GM12878 (cell line): ENCODE measurements around the gene TEX44. TPM values are rescaled to one million over a fixed set of nuclear protein-coding genes. Genes with fewer than 3 reads are reported as not detected.

Experiments used
- ATAC-seq: fragments of 200-7000 bp; cut with Tn5 transposase; 3 replicates; pipeline ENCODE4 v1.9.1; 2020; ENCODE audit warnings: mild to moderate bottlenecking, moderate library complexity
- BruUV-seq: library from RNA; stranded (reverse); fragments of 400-500 nt; replicated peaks from 2 replicates; lab custom pipeline; 2021; lab: Mats Ljungman, UMichigan
- CTCF ChIA-PET: fragments of 300-600 bp; sonication (Branson Sonifier 250); formaldehyde crosslinking; extraction: SDS; loops from one replicate; lab custom pipeline; 2021; ENCODE audit warnings: inconsistent platforms; lab: Yijun Ruan, JAX
- POLR2A ChIA-PET: fragments of 350-600 bp; formaldehyde crosslinking; extraction: SDS; loops from one replicate; lab custom pipeline; 2021; ENCODE audit warnings: inconsistent platforms; lab: Charles Lee
- RAD21 ChIA-PET: fragments of 300-600 bp; sonication (Branson Sonifier 250); formaldehyde crosslinking; loops from one replicate; lab custom pipeline; 2023; ENCODE audit warnings: antibody characterized with exemption; ENCODE audit not compliant: unreplicated experiment; lab: Charles Lee
- SMC1A ChIA-PET: fragments of 300-600 bp; sonication (Branson Sonifier 250); formaldehyde crosslinking; loops from one replicate; lab custom pipeline; 2023; ENCODE audit not compliant: unreplicated experiment, uncharacterized antibody; lab: Charles Lee
- DNase-seq: peaks from one replicate; pipeline ENCODE4 v3.0.0-alpha.2; 2011; ENCODE audit warnings: low read depth, low spot score
- FAIRE-seq: peaks from 3 replicates; lab custom pipeline; 2011; peaks lifted over from hg19 to GRCh38; lab: Jason Lieb, UNC
- H2AFZ ChIP-seq: 2 replicates; pipeline ENCODE4 v1.6.0; 2011; ENCODE audit warnings: low read depth, low read length, control low read depth; ENCODE audit not compliant: control insufficient read depth
- H3K27ac ChIP-seq: 2 replicates; pipeline ENCODE4 v1.5.1; 2011; ENCODE audit warnings: control low read depth; ENCODE audit not compliant: control insufficient read depth, insufficient read depth
- H3K27me3 ChIP-seq, 2 experiments: replicated peaks in 1 of 2; 2 replicates each; pipeline versions ENCODE4 v1.6.0 to v1.6.1; 2011; ENCODE audit warnings: low read length in 1 of 2; ENCODE audit not compliant: control insufficient read depth in 2 of 2, insufficient read depth in 2 of 2
- H3K36me3 ChIP-seq, 2 experiments: 2 replicates each; pipeline ENCODE4 v1.5.1; 2011; ENCODE audit warnings: low read length in 1 of 2; ENCODE audit not compliant: control insufficient read depth in 2 of 2, insufficient read depth in 2 of 2
- H3K4me1 ChIP-seq: 2 replicates; pipeline ENCODE4 v1.6.1; 2011; ENCODE audit warnings: mild to moderate bottlenecking, low read length, moderate library complexity, mixed read lengths; ENCODE audit not compliant: control insufficient read depth, insufficient read depth
- H3K4me2 ChIP-seq: 2 replicates; pipeline ENCODE4 v1.6.0; 2011; ENCODE audit warnings: control low read depth; ENCODE audit not compliant: control insufficient read depth, insufficient read depth
- H3K4me3 ChIP-seq: fragments of 200-600 bp; sonication (generic); 2 replicates; pipeline ENCODE4 v1.5.1; 2016
- H3K79me2 ChIP-seq: 2 replicates; pipeline ENCODE4 v1.6.0; 2011; ENCODE audit warnings: low read length; ENCODE audit not compliant: control insufficient read depth, insufficient read depth
- H3K9ac ChIP-seq: 2 replicates; pipeline ENCODE4 v1.8.0; 2011; ENCODE audit warnings: low read length, control low read depth, mixed read lengths; ENCODE audit not compliant: control insufficient read depth, insufficient read depth
- H3K9me3 ChIP-seq: replicated peaks from 3 replicates; pipeline ENCODE4 v1.5.1; 2011; ENCODE audit warnings: mild to moderate bottlenecking, low read length; ENCODE audit not compliant: control insufficient read depth, insufficient read depth
- H4K20me1 ChIP-seq: 2 replicates; pipeline ENCODE4 v1.6.0; 2011; ENCODE audit not compliant: control insufficient read depth, insufficient read depth
- BHLHE40 ChIP-seq, 2 experiments: fragments of 450-650 bp in 1 of 2; IDR thresholded peaks; 2 replicates each; pipeline ENCODE4 v1.6.1; 2011 to 2017; ENCODE audit warnings: low read depth in 2 of 2, borderline replicate concordance in 1 of 2, improper control_type of control experiment in 1 of 2, low read length in 1 of 2, mild to moderate bottlenecking in 1 of 2
- CBFB ChIP-seq: IDR thresholded peaks from 2 replicates; pipeline ENCODE4 v1.6.1; 2016; ENCODE audit warnings: antibody characterized with exemption, low read depth
- IKZF1 ChIP-seq: fragments of 450-650 bp; conservative IDR thresholded peaks from 2 replicates; pipeline ENCODE4 v1.6.1; 2017; ENCODE audit warnings: antibody characterized with exemption, mild to moderate bottlenecking
- RUNX3 ChIP-seq: IDR thresholded peaks from 2 replicates; pipeline ENCODE4 v1.6.1; 2012; ENCODE audit warnings: low read length, inconsistent platforms
- YY1 ChIP-seq: IDR thresholded peaks from 2 replicates; pipeline ENCODE4 v1.6.1; 2011; ENCODE audit warnings: low read depth, mild to moderate bottlenecking, low read length
- ZZZ3 ChIP-seq: IDR thresholded peaks from 2 replicates; pipeline ENCODE4 v1.6.1; 2011; ENCODE audit warnings: low read depth; ENCODE audit not compliant: control insufficient read depth, insufficient read length
- WGBS: methylation state at CpG from one replicate; pipeline ENCODE4 v1.1.6; 2016; ENCODE audit warnings: low lambda C conversion rate; ENCODE audit not compliant: insufficient replicate concordance, insufficient coverage; ENCODE audit errors: missing lambda C conversion rate; 5-methylcytosine and 5-hydroxymethylcytosine counted together
- in situ Hi-C: fragments of 300-500 bp; cut with MboI; formaldehyde crosslinking; loops from 9 replicates; pipeline ENCODE4 v1.14.3; 2018; ENCODE audit warnings: mixed read lengths
- intact Hi-C: fragments of 100-400 bp; cut with micrococcal nuclease; formaldehyde crosslinking; loops from one replicate; pipeline ENCODE4 v1.14.2; 2022; ENCODE audit not compliant: unreplicated experiment
- polyA plus RNA-seq, 11 experiments: library from polyadenylated mRNA; depleted of rRNA in 4 of 11; unstranded in 6 of 11; stranded (reverse) in 5 of 11; fragments of >200 nt; fragmentation: Nextera tagmentation in 4 of 11; fragmentation: Illumina TruSeq in 1 of 11; extraction: Ambion mirVana in 4 of 11; extraction: Trizol in 1 of 11; gene quantifications; 1 replicate in 1 of 11; 2 replicates in 10 of 11; pipeline versions ENCODE4 v1.2.1 to v1.2.3, GENCODE V29; 2011 to 2016; ENCODE audit warnings: inconsistent platforms in 2 of 11, missing spikeins in 2 of 11, low read depth in 1 of 11
- total RNA-seq, 4 experiments: library from RNA; depleted of rRNA in 3 of 4; stranded (reverse); fragments of >200 nt in 3 of 4; fragmentation: Illumina TruSeq in 1 of 4; extraction: Trizol in 1 of 4; gene quantifications; 2 replicates each; pipeline versions ENCODE4 v1.2.1 to v1.2.3, GENCODE V29; 2013 to 2021
- TF ChIP-seq, protein P1 (sequence below): fragments of 450-650 bp; IDR thresholded peaks from 2 replicates; pipeline ENCODE4 v1.6.1; 2018; ENCODE audit warnings: mild to moderate bottlenecking, low read depth, moderate library complexity; ENCODE audit not compliant: partially characterized antibody
- TF ChIP-seq, protein P2 (sequence below): fragments of 450-650 bp; formaldehyde crosslinking; IDR thresholded peaks from 2 replicates; pipeline ENCODE4 v1.4.0; 2022; ENCODE audit warnings: mild to moderate bottlenecking, moderate library complexity
- TF ChIP-seq, protein P3 (sequence below): IDR thresholded peaks from 2 replicates; pipeline ENCODE4 v1.6.1; 2012; ENCODE audit warnings: low read depth, low read length, improper control_type of control experiment

The TEX44 gene
- total and polyA plus RNA-seq, 10 of the 15 experiments (the other 5 are each of a cell fraction or from before 2014, with no cell fraction given) = not detected

DNA sequence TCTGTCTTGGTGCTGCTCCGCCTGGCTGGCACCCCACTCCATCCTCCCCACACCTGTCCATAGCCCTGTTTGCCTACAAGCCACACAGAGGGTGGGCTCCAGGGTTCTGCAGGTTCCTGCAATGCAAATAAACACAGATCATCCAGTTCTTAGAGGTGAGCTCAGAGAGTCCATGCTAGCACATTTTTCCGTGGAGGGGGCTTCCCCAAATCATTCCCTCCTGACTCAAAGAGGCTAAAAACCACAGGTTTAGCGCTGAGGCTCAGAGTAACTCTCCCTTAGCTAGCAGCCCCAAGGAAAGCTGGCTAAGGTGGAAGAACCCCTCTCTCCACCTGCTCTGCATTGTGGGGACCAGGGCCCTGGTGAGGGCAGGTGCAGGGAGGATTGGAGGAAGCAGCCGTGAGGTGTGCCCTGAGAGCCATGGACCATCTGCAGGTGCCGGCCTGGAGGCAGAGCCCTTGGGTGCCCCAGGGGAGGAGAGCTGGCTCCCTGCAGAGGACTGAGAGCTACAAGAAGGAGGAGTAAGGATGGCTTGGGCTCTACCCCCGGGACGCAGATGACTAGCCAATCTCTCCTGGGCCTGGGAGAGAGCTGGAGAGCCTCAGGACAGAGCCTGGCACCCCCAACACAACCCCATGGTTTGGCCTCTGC, 23.8 kb upstream of the TEX44 start:
- Histone ChIP-seq H3K4me1 (no peaks in the 10 kb centered on the region; the same call in 1 of the 2 replicates), H3K27ac (no peak overlapping the region), H3K4me2 (no peak overlapping the region), H3K27me3 (no peaks in the 10 kb centered on the region), H4K20me1 (no peaks in the 10 kb centered on the region), H3K4me3 (no peak overlapping the region), H2AFZ (no peak overlapping the region), H3K36me3 (no peaks in the 10 kb centered on the region), H3K9ac (no peak overlapping the region), H3K9me3 (no peaks in the 10 kb centered on the region), H3K79me2 (no peaks in the 10 kb centered on the region)
- RAD21 ChIA-PET = interaction anchor here (0.5 to 10.1 kb wide), 4 partner anchors 10 to 1665 kb away, joined by 3 to 118 read pairs (median 4); no protein-coding TSS in a partner anchor
- BruUV-seq = no TSS peak
- peak; percentile 42 for ATAC-seq
- TF ChIP-seq, protein P1, sequence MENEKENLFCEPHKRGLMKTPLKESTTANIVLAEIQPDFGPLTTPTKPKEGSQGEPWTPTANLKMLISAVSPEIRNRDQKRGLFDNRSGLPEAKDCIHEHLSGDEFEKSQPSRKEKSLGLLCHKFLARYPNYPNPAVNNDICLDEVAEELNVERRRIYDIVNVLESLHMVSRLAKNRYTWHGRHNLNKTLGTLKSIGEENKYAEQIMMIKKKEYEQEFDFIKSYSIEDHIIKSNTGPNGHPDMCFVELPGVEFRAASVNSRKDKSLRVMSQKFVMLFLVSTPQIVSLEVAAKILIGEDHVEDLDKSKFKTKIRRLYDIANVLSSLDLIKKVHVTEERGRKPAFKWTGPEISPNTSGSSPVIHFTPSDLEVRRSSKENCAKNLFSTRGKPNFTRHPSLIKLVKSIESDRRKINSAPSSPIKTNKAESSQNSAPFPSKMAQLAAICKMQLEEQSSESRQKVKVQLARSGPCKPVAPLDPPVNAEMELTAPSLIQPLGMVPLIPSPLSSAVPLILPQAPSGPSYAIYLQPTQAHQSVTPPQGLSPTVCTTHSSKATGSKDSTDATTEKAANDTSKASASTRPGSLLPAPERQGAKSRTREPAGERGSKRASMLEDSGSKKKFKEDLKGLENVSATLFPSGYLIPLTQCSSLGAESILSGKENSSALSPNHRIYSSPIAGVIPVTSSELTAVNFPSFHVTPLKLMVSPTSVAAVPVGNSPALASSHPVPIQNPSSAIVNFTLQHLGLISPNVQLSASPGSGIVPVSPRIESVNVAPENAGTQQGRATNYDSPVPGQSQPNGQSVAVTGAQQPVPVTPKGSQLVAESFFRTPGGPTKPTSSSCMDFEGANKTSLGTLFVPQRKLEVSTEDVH = no peak
- TF ChIP-seq CBFB (no peak), BHLHE40 (IDR thresholded peaks at IDR 0.05; ENCODE audit: borderline replicate concordance in 1 of 2, low read depth in 2 of 2, low read length in 1 of 2) (no peak), YY1 (no peak), RUNX3 (peak; percentile 68), ZZZ3 (no peak), IKZF1 (0 out of 2 replicates have a peak, but pooled peaks have one; percentile 18)
- TF ChIP-seq, protein P2, sequence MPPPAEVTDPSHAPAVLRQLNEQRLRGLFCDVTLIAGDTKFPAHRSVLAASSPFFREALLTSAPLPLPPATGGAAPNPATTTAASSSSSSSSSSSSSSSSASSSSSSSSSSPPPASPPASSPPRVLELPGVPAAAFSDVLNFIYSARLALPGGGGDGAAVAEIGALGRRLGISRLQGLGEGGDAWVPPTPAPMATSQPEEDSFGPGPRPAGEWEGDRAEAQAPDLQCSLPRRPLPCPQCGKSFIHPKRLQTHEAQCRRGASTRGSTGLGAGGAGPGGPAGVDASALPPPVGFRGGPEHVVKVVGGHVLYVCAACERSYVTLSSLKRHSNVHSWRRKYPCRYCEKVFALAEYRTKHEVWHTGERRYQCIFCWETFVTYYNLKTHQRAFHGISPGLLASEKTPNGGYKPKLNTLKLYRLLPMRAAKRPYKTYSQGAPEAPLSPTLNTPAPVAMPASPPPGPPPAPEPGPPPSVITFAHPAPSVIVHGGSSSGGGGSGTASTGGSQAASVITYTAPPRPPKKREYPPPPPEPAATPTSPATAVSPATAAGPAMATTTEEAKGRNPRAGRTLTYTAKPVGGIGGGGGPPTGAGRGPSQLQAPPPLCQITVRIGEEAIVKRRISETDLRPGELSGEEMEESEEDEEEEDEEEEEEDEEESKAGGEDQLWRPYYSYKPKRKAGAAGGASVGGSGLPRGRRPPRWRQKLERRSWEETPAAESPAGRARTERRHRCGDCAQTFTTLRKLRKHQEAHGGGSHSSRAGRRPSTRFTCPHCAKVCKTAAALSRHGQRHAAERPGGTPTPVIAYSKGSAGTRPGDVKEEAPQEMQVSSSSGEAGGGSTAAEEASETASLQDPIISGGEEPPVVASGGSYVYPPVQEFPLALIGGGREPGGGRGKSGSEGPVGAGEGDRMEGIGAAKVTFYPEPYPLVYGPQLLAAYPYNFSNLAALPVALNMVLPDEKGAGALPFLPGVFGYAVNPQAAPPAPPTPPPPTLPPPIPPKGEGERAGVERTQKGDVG (CRISPR knock-in tag) = no peak
- TF ChIP-seq, protein P3, sequence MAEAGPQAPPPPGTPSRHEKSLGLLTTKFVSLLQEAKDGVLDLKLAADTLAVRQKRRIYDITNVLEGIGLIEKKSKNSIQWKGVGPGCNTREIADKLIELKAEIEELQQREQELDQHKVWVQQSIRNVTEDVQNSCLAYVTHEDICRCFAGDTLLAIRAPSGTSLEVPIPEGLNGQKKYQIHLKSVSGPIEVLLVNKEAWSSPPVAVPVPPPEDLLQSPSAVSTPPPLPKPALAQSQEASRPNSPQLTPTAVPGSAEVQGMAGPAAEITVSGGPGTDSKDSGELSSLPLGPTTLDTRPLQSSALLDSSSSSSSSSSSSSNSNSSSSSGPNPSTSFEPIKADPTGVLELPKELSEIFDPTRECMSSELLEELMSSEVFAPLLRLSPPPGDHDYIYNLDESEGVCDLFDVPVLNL = no peak
- POLR2A ChIA-PET = interaction anchor here (1.3 kb wide), 1 partner anchor 32 kb away, joined by 3 read pairs; no protein-coding TSS in a partner anchor
- WGBS = 44% methylated on average over 7 of the region's 7 CpGs
- intact Hi-C loops = no loop called here
- no peak for DNase-seq
- no peak for FAIRE-seq
- CTCF ChIA-PET = interaction anchor here (0.9 to 9.5 kb wide), 5 partner anchors 31 to 162 kb away, joined by 3 to 218 read pairs (median 4); no protein-coding TSS in a partner anchor
- in situ Hi-C loops = no loop called here
- SMC1A ChIA-PET = interaction anchor here (0.6 to 1.0 kb wide), 2 partner anchors 19 to 422 kb away, joined by 3 read pairs; no protein-coding TSS in a partner anchor
